HPDE6-E6E7 (cell line): Measurements from ENCODE around the gene KLHDC9.
"Not testable (repeated sequence)": the region's sequence is repeated elsewhere in the genome, so short reads cannot be mapped to it uniquely, and the experiment has no call there.

Experiments
- DNase-seq: peaks from one replicate; pipeline ENCODE4 v3.0.0; 2011; ENCODE audit warnings: missing footprints; ENCODE audit errors: extremely low spot score

The KLHDC9 gene

DNA sequence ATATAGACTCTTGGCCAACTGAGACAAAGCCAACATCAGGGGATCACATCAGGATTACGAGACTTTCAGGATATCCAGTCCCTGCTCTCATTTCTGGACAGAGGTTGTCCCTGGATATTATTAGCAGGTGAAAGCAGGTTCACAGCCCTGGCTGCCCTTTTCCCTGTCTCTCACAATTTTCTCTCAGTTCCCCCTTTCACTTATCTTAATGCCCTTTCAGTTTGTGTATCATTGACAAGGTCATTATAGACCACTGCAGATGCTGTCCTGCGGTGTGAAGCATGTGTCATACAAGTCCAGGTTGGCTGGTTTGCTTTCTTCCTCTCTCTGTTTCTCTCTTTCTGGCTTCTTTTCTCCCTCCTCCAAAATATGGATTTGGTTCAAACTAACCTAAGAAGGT is 2.1 kb upstream of the KLHDC9 start:
- no peak for DNase-seq

DNA sequence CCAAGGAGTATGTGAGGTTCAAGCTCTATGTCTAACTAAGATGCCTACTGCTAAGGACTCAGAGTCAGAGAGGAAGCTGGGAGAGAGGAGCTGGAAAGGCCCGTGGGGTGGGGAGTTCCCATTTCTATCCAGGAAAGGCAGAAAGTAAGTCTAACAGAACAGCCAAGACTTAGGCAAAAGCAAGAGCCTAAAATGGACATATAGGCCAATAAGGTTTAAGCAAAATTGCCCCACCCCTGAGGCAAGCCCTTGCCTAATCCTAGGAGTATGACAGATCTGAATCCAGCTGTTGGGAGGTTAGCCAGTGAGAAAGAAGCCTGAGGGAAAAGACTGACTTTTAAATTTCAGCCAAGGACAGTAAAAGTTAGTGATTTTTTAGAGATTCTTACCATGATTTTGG is 1.6 kb upstream of the KLHDC9 start:
- no peak for DNase-seq

DNA sequence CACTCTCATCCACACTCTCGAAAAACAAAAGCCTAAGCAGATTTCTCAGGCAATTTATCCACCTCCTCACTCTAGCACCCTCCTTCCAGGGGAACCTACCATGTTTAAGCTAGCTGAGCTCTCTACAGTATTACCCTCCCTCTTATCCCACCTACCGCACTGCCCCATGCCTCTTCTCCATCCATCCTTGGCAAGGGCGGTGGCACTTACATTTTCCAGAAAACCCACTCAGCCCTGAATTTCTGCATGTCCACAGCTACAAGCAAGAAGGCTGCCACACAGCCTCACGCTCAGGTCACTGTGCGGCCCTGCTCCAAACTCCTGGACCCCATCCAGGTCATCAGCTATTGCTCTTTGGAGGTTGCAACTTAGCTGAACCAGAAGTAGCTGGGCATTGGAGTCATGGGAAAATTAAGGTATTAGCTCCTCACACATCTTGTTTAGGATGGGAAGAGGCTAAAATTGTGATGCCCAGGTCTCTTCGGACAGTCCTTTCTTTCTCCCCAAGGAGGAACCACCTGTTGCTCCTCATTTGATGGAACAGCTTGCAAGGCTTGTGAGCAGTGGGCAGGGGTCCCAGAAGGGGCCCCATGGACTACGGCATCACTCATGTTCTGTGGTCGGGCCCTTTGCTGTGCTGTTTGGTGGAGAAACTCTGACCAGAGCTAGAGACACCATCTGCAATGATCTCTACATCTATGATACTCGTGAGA is 1.1 kb downstream of the KLHDC9 start:
- no peak for DNase-seq

- no peak for DNase-seq
These were observed 2.4 kb downstream of the KLHDC9 start for GRCh38 chr1:161100556-161100955.

DNA sequence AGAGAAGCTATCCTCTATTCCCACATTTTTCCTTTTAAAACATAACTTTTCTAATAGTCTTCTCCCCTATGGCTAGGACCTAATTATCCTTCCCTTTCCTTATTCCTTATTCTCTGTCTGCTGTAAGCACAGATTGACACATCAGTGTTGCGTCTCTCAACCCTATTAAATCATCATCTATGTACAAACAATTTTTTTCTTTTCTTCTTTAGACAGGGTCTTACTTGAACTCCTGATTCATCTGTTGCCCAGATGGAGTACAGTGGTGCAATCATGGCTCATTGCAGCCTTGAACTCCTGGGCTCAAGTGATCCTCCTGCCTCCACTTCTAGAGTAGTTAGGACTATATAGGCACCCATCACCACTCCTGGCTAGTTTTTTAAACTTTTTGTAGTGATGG is 8.3 kb downstream of the KLHDC9 start:
- DNase-seq = no peak

GRCh38 chr1:161111117-161111516 is 13.0 kb downstream of the KLHDC9 start:
- DNase-seq = no peak

- no peak for DNase-seq
These were observed 13.4 kb downstream of the KLHDC9 start for GRCh38 chr1:161111527-161111926.

DNA sequence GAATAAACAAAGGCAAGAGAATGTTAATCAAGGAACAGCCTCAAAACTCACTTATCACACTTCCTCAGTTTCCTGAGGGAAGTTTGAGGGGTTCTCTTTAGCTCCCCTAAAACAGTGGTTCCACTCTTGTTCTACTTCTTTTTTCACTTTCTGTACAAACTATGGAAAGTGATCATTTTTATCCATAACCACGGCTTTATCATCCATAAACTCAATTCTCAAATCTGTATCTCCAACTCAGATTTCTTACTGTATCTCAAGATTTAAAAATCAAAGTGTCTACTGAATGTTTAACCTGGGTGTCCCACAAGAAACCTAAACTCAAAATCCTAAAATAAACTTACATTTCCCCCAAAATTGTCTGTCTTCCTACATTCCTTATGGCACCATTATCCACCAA is 15.8 kb downstream of the KLHDC9 start:
- DNase-seq = no peak

DNA sequence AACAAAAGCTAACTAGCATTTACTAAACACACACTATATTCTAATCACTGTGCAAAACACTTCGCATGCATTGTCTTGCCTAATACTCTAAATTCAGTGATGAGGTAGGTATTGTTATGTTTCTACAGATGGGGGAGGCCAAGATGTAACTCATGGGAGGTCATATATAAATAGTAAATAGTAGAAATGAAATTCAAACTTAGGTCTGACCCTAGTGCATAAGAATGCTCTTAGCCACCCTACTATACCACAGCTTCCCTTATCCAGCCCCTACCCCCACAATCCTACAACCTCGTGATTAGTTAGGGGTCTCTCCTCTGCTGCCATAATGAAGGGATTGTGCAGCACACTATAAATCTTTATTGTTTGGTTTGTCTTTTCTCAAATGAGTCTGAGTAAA is 16.4 kb downstream of the KLHDC9 start:
- DNase-seq = no peak

GRCh38 chr1:161115132-161115711 is 17.1 kb downstream of the KLHDC9 start:
- DNase-seq = peak; percentile 78

DNA sequence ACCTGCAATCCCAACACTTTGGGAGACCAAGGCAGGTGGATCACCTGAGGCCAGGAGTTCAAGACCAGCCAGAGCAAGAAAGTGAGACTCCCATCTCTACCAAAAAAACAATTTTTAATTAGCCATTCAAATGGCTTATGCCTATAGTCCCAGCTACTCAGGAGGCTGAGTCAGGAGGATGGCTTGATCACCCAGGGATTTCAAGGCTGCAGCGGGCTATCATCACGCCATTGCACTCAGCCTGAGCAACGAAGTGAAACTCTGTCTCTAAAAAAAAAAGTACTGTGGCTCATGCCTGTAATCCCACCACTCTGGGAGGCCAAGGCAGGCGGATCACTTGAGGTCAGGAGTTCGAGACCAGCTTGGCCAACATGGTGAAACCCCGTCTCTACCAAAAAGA is 17.8 kb downstream of the KLHDC9 start:
- DNase-seq = not testable (repeated sequence)

DNA sequence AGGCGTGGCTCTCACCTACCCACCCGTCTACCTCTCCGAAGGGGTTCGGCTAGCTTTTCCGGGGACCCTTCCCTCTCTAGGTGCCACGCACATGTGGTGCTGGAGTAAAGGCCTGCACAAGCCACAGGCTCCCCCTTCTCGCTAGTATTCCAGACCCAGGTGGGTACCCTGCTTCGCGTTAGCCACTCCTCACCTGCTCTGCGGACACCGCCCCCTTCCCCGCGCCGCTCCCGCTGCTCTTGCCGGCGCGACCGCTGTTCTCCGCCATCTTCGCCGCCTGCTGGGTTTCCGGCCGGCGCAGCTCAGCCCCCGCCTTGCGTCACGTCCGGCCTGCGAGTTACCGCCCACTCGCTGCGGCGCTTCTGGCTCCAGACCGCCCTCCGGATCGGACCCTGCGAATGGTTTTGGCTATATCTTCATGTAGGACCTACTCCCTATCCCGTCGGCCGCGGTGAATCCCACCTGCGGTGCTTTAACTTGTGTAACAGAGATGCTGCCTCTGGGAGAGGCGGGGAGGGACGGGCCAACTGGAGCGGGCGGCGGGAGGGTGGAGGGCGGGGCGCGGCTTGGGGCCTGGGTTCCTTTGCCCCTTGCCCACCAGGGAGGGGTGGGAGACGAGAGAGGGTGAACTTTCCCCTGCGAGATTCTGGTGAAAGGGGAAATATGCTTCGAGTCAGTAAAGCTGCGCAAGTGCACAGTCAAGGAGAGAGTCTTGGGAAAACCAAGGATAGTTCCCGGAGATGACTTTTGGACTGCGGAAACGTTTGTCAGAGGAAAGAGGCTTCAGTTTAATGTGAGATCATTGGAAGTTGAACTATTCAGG is 19.8 kb downstream of the KLHDC9 start, which contains the start of the genes NIT1 and PFDN2:
TSS of gene NIT1 (plus strand) at position 347 of the 823 bp plus-strand sequence. CDS start at position 419, 72 bp downstream.
TSS of gene PFDN2 (minus strand) at position 279 of the 823 bp plus-strand sequence. CDS start at position 268, 11 bp downstream.
- DNase-seq = peak; percentile 73

GRCh38 chr1:161119092-161119903 is 21.1 kb downstream of the KLHDC9 start:
- DNase-seq = peak; percentile 65

- no peak for DNase-seq
These were observed 23.0 kb downstream of the KLHDC9 start for GRCh38 chr1:161121042-161121650.

DNA sequence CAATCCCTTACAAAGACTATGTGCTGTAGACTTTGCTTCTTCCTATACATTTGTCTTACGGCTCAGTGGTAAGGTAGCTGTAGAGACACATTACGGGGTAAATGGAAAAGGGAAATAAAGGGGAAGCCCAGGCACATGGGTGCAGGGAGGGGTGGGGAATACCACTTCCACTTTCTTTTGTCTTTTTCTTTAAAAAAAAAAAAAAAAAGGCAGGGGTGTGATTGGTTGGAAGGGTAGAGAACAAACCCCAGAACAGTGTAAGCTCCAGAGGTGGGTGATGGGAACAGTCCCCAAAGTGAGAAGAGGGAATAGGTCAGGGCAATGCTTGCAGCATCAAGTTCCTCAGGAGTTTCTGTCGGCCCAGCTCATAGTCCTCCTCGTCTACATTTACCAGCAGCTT is 23.7 kb downstream of the KLHDC9 start:
- DNase-seq = no peak

GRCh38 chr1:161122967-161123366 is 24.8 kb downstream of the KLHDC9 start:
- no peak for DNase-seq

DNA sequence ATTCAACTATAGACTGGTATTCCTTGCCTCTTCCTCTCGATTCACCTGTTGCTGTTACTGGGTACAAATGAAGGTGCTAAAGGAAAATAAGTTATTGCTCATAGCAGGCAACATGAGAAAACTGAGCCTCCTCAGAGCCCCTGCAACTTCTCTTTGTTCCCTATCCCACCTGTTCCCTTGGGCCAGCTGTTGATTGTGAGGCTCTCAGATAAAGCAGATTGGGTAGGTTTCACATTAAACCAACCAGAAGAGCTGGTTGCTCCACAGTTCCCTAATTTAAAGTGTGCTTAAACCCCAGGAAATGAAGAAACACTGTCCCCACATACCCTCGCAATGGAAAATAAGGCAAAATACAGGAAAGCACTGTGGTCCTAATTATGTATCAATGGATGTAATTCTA is 29.5 kb downstream of the KLHDC9 start:
- DNase-seq = no peak

GRCh38 chr1:161128591-161129420 is 30.6 kb downstream of the KLHDC9 start:
- no peak for DNase-seq

GRCh38 chr1:161130266-161130665 is 32.1 kb downstream of the KLHDC9 start:
- no peak for DNase-seq
